SU-DHL-6 (cell line): ENCODE measurements around the gene PPME1.

Experiments
- H2AFZ ChIP-seq: fragments of 200-600 bp; sonication (generic); 2 replicates; pipeline ENCODE4 v1.6.1; 2014; ENCODE audit warnings: low read depth, mild to moderate bottlenecking, moderate library complexity, mixed read lengths, antibody characterized with exemption, low read length; ENCODE audit not compliant: severe bottlenecking
- H3F3A ChIP-seq: fragments of 200-600 bp; shearing (Covaris generic); 2 replicates; pipeline ENCODE4 v1.6.0; 2016; ENCODE audit warnings: antibody characterized with exemption, mild to moderate bottlenecking; ENCODE audit not compliant: insufficient read depth
- H3K27ac ChIP-seq: fragments of 200-600 bp; sonication (generic); 2 replicates; pipeline ENCODE4 v1.5.1; 2016; ENCODE audit warnings: low read depth, mild to moderate bottlenecking, low read length, moderate library complexity, mixed read lengths
- H3K27me3 ChIP-seq: fragments of 200-600 bp; sonication (generic), shearing (Covaris generic); 2 replicates; pipeline ENCODE4 v1.6.0; 2014; ENCODE audit warnings: mild to moderate bottlenecking, low read length
- H3K36me3 ChIP-seq: fragments of 200-600 bp; sonication (generic); 2 replicates; pipeline ENCODE4 v1.6.1; 2014; ENCODE audit warnings: mild to moderate bottlenecking, low read length, mixed read lengths
- H3K4me2 ChIP-seq: fragments of 300-600, 200-600 bp; shearing (Covaris generic), sonication (generic); 2 replicates; pipeline ENCODE4 v1.6.0; 2014; ENCODE audit warnings: low read length, low read depth, mild to moderate bottlenecking; ENCODE audit not compliant: poor library complexity, severe bottlenecking
- H3K4me3 ChIP-seq: fragments of 200-600 bp; sonication (generic); 2 replicates; pipeline ENCODE4 v1.5.1; 2014; ENCODE audit warnings: antibody characterized with exemption, low read length, mild to moderate bottlenecking, mixed read lengths; ENCODE audit not compliant: insufficient read depth, poor library complexity, severe bottlenecking
- H3K79me2 ChIP-seq: fragments of 200-600 bp; sonication (generic); 2 replicates; pipeline ENCODE4 v1.6.1; 2014; ENCODE audit warnings: mild to moderate bottlenecking, low read length, moderate library complexity; ENCODE audit not compliant: insufficient read depth
- H3K9ac ChIP-seq: fragments of 200-600 bp; sonication (generic); 2 replicates; pipeline ENCODE4 v1.7.0; 2014; ENCODE audit warnings: mild to moderate bottlenecking, low read length
- H3K9me2 ChIP-seq: fragments of 200-600 bp; sonication (generic); replicated peaks from 2 replicates; pipeline ENCODE4 v1.6.1; 2014; ENCODE audit warnings: low read length; ENCODE audit not compliant: insufficient read depth
- H3K9me3 ChIP-seq: fragments of 200-600 bp; sonication (generic); 2 replicates; pipeline ENCODE4 v1.6.1; 2014; ENCODE audit warnings: low read length, mixed read lengths; ENCODE audit not compliant: insufficient read depth
- H4K20me1 ChIP-seq: fragments of 200-600 bp; sonication (generic); 2 replicates; pipeline ENCODE4 v1.6.1; 2014; ENCODE audit warnings: low read depth, mild to moderate bottlenecking, antibody characterized with exemption, low read length, moderate library complexity, mixed read lengths
- EZH2phosphoT487 ChIP-seq: fragments of 200-600 bp; sonication (generic), shearing (Covaris generic); conservative IDR thresholded peaks from 2 replicates; pipeline ENCODE4 v1.6.1; 2018; ENCODE audit warnings: mild to moderate bottlenecking, antibody characterized with exemption, low read length, moderate library complexity, mixed read lengths
- TF ChIP-seq, protein P1 (sequence below): fragments of 200-600 bp; sonication (generic); IDR thresholded peaks from one replicate; pipeline ENCODE4 v1.5.1; 2017; ENCODE audit warnings: antibody characterized with exemption, mild to moderate bottlenecking, low read length, moderate library complexity; ENCODE audit not compliant: insufficient read depth, poor library complexity, severe bottlenecking

The PPME1 gene

DNA sequence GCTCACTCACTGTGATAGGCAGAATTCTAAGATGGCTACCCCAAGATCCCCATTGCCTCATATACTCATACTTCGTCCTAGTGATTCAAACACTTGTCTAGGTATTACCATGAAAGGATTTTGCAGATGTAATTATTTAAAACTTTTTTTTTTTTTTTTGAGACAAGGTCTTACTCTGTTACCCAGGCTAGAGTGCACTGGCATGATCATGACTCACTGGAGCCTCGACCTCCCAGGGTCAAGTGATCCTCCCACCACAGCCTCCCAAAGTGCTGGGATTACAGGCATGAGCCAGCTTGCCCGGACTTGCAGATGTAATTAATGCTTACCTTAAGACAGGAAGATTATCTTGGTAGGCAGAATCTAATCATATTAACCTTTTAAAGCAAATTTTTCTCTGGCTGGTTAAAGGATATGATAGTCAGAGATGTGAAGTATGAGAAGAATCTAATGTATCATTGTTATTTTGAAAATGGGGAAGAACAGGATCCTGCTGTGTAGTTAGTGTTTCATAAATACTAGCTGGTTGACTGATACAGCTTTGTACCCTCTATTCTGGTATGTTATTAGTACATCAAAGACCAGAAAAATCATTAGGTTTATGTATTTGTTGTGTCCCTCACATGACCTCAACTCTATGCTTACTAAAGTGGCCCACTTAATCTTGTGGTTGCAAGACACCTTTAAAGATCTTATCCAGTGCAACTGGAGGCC is 35.8 kb upstream of the PPME1 start:
- Histone ChIP-seq H3K9ac (no peak overlapping the region), H4K20me1 (no peaks in the 10 kb centered on the region), H2AFZ (no peak overlapping the region), H3K27me3 (no peaks in the 10 kb centered on the region), H3K9me3 (no peaks in the 10 kb centered on the region), H3K79me2 (no peaks in the 10 kb centered on the region), H3K36me3 (peaks cover 28% of the 10 kb centered on the region), H3K4me2 (no peak overlapping the region), H3K4me3 (no peak overlapping the region), H3K27ac (no peak overlapping the region), H3K9me2 (no peaks in the 10 kb centered on the region), H3F3A (no peaks in the 10 kb centered on the region)
- TF ChIP-seq EZH2phosphoT487, result no peak
- TF ChIP-seq, protein P1, sequence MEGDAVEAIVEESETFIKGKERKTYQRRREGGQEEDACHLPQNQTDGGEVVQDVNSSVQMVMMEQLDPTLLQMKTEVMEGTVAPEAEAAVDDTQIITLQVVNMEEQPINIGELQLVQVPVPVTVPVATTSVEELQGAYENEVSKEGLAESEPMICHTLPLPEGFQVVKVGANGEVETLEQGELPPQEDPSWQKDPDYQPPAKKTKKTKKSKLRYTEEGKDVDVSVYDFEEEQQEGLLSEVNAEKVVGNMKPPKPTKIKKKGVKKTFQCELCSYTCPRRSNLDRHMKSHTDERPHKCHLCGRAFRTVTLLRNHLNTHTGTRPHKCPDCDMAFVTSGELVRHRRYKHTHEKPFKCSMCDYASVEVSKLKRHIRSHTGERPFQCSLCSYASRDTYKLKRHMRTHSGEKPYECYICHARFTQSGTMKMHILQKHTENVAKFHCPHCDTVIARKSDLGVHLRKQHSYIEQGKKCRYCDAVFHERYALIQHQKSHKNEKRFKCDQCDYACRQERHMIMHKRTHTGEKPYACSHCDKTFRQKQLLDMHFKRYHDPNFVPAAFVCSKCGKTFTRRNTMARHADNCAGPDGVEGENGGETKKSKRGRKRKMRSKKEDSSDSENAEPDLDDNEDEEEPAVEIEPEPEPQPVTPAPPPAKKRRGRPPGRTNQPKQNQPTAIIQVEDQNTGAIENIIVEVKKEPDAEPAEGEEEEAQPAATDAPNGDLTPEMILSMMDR, result no peak

DNA sequence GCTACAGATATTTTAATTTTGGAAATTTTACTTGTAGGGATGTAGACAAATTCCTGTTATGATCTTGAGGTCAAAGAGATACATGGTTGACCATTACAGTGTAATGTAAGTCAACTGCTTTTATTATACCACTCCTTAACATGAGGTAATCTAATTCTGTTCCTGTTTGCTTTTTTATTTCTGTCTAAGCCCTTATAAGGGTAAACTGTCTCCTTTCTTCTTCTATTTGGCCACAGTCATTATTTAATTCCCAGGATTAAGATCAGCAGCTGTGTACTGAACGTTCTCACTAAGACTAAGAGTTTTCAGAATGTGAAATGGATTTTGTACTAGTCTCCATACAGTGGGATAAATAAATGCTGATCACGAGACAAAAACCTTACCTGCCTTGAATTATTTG is 33.1 kb upstream of the PPME1 start:
- Histone ChIP-seq H3K36me3 (peaks cover 18% of the 10 kb centered on the region), H2AFZ (no peak overlapping the region), H4K20me1 (no peaks in the 10 kb centered on the region), H3K27ac (no peak overlapping the region), H3K4me3 (no peak overlapping the region), H3K9ac (no peak overlapping the region), H3F3A (no peaks in the 10 kb centered on the region), H3K4me2 (no peak overlapping the region), H3K27me3 (no peaks in the 10 kb centered on the region), H3K79me2 (peaks cover 2% of the 10 kb centered on the region; the same call in 1 of the 2 replicates), H3K9me3 (no peaks in the 10 kb centered on the region), H3K9me2 (no peaks in the 10 kb centered on the region)
- TF ChIP-seq, protein P1, result no peak
- no peak for TF ChIP-seq EZH2phosphoT487

DNA sequence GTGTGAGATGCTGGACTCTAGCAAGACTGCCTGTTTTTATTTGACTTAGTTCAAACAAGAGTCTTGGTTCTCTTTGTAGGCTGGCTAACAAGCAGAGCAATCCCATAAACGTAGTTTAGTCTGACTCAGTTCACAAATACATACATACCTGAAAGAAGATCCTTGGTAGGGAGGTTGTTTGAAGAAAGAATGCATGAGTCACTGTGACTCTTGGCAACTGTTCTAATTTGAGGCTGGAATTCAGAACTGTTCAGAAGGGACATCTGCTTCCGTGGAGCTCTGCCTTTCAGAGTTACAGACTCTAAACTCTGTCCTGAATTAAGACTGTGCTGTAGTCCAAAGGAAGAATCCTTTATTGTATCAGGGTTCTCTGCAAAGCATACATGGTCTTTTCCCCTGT is 32.5 kb upstream of the PPME1 start:
- Histone ChIP-seq H4K20me1 (no peaks in the 10 kb centered on the region), H3K9me3 (no peaks in the 10 kb centered on the region), H3K79me2 (peaks cover 3% of the 10 kb centered on the region; the same call in 1 of the 2 replicates), H3F3A (no peaks in the 10 kb centered on the region), H3K36me3 (peaks cover 13% of the 10 kb centered on the region), H3K4me3 (no peak overlapping the region), H3K4me2 (no peak overlapping the region), H3K27ac (no peak overlapping the region), H2AFZ (no peak overlapping the region), H3K9me2 (no peaks in the 10 kb centered on the region), H3K9ac (no peak overlapping the region), H3K27me3 (no peaks in the 10 kb centered on the region)
- no peak for TF ChIP-seq EZH2phosphoT487
- TF ChIP-seq, protein P1, result no peak
